Activated naive CD4-positive, alpha-beta T cell (primary cell): ENCODE results near the gene IFI27L2.

ENCODE experiments used
- DNase-seq, 4 experiments: peaks; one replicate each; lab custom pipeline; 2025; lab: John Stamatoyannopoulos, UW

IFI27L2 gene

GRCh38 chr14:94100847-94101246 lies 28.6 kb downstream of the IFI27L2 start:
- no peak for DNase-seq

DNA sequence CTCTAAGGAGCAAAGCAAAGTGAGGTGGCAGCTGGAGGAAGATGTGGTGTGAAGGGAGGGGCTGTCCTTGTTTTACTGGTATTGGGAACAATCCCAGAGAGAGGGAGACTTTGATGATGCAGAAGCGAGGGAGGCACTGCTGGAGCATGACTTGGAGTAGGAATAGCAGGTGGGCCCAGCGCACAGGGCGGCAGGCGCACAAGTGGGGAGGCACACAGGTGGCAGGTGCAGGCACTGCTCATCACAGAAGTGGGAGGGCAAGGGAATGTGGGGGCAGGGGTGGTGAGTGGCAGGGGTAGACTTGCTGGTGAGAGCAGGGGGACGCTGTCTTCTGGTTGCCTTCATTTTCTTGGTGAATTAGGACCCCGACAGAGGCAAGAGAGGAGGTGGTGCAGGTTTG lies 30.4 kb downstream of the IFI27L2 start:
- DNase-seq, result no peak

DNA sequence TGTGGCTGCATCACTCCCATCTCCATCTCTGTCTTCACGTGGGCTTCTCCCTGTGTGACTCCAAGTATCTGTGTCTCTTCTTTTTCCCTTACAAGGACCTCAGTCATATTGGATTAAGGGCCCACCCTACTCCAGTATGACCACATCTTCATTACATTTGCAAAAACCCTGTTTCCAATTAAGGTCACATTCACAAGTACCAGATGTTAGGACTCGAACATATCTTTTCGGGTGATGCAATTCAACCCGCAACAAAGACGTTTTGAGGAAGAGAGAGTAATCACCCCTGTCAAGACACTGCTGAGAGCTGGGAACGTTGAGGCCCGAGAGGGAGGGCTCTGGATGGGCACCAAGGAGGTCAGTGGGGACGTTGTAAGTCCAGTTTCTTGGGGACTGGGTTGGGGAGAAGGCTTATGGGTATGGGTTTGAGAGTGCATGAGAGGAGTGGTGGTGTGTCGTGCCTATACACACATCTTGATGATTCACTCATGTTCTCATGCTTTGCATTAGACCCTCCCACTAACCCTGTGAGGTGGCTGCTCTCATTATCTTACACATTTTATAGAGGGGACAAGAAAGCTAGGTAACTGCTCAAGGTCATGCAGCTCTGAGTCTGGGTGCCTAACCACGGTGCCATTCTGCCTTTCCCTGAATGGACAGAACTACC lies 30.9 kb downstream of the IFI27L2 start:
- no peak for DNase-seq

DNA sequence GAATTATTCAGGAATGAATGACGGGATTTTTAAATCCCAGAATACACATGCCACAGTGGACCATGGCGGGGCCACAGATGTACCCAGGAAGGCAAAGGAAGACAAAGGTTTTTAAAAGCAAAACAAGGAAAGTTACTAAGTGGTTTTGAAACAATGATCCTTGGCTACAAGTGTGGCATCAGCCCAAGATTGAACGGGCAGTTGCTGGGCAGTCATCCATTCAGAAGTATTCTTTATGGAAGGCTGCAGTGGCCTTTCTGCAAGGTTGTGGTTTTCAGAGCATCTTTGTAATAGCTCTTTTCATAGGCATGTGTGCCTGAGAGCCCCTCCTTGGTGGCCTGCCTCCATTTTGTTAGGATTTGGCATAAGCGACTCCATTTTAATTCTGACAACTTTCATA lies 32.3 kb downstream of the IFI27L2 start:
- no peak for DNase-seq

DNA sequence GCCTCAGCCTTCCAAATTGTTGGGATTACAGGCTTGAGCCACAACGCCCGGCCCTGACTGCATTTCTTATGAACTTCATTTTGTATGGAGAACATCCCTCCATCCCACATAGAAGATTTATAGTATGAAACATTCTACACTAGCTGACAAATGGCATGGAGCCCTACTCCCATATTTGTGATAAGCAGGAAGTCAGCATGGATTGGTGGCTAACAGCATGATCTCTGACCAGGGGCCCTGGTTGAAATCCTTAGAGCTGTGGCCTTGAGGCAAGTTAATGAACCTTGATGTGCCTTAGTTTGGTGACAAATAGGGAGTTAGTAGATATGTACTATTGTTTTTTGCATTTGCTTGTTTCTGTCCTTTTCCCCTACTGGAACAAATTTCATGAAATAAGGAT lies 36.0 kb downstream of the IFI27L2 start:
- DNase-seq, result no peak

DNA sequence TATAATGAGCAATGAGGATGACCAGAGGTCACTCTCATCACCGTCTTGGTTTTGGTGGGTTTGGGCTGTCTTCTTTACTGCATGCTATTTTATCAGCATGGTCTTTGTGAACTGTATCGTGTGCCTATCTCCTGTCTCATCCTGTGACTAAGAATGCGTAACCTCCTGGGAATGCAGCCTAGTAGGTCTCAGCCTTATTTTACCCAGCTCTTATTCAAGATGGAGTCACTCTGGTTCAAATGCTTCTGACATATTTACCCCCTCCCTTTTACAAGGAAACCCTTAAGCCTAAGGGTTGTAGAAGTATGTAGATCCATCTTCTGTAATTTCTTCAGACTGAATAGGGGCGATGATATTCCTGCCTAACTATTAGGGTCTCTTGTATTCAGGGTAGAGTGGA lies 39.9 kb downstream of the IFI27L2 start:
- DNase-seq, result no peak

GRCh38 chr14:94088516-94088915 lies 40.9 kb downstream of the IFI27L2 start:
- DNase-seq, result no peak

GRCh38 chr14:94087891-94088290 lies 41.5 kb downstream of the IFI27L2 start:
- DNase-seq, result no peak

DNA sequence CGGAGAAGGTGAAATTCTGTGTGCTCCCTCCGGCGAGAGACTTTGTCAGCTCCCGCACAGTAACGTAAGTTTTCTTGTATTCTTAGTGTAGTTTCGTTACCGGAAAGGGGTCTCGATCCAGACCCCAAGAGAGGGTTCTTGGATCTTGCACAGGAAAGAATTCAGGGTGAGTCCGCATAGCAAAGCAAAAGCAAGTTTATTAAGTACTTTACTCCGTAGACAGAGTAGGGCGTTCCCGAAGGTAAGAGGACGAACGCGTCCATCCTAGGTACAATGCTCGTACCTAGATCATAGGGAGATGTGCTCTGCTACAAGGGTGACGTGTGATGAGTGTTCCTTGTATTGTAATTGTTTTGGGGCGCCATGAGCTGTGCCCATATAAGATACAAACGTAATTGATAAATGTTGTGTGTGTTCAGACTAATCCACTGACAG lies 48.0 kb downstream of the IFI27L2 start:
- DNase-seq, result no peak

DNA sequence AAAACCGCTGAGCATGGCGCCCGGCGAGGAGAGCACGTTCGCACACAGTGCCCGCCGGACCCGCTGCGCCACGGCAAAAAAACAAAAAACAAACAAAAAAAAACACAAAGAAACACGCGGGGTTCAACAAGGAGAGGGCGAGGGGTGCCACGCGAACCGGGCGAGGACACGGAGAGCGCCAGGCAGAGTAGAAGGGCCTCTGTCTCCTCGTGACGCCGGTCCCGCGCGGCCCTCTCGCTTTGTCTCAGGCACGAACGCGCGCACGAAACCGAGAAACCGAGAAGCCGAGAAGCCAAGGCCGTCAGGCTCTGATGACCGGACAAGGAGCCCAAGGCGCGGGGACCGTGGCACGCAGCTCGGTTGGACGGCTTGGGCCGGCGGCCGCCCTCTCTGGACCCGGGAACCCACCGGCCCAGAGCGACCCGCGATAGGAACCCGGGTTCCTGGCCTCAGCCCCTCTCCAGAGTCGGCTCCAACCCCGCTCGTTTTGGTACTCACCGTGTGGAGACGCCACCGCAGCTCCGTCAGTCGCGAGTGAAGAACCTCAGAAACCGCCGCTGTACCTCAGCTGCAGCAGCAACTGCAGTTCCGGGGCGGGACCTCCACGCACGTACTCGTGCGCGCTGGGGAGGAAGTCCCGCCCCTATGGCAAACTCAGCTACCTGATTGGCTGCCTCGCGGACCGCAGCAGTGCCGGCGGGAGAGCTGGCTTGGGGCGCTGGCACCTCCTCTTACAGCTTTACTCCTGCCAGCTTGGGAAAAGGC lies 48.6 kb downstream of the IFI27L2 start, which contains the start of the genes DDX24 and IFI27L1:
DDX24 (minus strand) TSS at position 582 of the 765 bp plus-strand sequence. CDS start 1,460 bp downstream, outside the sequence.
IFI27L1 (plus strand) TSS at position 690 of the 765 bp plus-strand sequence. CDS start 15,628 bp downstream, outside the sequence.
- peak; percentile 88 to 95 (median 92) for DNase-seq

DNA sequence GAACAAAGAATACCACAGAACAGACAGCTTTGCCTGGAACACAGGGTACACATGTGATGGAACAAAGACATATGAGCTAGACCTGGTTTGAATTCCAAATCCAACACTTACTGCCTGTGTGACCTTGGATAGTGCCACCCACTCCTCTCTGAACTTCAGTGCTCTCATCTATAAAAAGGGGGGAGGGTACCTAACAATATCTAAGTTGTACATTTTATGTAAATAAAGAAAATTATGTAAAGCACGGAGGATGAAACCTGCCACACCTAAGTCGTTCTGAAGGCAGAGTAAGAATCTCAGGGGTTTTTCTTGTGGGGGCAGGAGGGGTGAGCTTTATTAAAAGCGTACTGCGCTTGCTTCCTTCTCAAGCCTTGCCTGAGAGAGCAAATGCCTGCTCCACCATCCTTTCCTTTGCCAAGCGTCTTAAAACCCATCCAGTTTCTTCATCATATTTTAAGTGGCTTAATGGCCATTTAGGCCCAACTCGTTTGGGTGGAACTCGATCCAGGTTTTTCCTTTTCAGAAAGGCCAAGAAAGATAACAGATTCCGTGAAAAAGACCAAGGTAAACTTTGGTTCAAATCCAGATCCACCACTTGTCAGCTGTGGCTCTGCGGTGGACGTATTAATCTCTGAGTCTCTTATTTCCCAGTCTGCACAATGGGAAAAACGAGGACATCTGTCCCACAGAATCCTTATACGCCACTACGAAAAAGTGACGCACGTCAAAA lies 49.3 kb downstream of the IFI27L2 start:
- DNase-seq, result no peak

GRCh38 chr14:94077823-94078222 lies 51.6 kb downstream of the IFI27L2 start:
- no peak for DNase-seq
